GM18499 (cell line): ENCODE measurements around the gene NRXN3.
"Not testable (repeated sequence)": the region's sequence is repeated elsewhere in the genome, so short reads cannot be mapped to it uniquely, and the experiment has no call there.

Experiments
- ATAC-seq: cut with Tn5 transposase; IDR thresholded peaks from one replicate; pipeline ENCODE4 v1.9.1; 2021; ENCODE audit warnings: moderate number of reproducible peaks; ENCODE audit not compliant: insufficient read depth, unreplicated experiment

NRXN3 gene

DNA sequence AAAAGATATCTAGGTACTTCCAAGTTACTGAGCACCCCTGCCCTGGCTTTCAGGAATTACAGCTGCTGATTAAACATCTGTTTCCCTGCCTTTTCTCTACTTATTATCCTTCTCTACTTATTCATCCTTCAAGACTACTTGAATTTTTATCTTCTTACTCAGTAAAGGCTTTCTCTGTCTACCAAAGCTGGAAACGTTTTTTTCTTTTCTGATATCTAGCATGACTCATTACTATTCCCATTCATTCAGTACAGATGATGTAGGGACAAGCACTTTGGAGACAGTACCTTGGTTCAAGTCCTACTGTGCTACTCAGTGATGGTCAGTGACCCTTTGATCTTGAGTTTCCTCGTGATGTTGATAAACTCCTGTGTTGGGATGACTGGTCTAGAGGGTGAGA, 848.7 kb downstream of the NRXN3 start:
- ATAC-seq: no peak

DNA sequence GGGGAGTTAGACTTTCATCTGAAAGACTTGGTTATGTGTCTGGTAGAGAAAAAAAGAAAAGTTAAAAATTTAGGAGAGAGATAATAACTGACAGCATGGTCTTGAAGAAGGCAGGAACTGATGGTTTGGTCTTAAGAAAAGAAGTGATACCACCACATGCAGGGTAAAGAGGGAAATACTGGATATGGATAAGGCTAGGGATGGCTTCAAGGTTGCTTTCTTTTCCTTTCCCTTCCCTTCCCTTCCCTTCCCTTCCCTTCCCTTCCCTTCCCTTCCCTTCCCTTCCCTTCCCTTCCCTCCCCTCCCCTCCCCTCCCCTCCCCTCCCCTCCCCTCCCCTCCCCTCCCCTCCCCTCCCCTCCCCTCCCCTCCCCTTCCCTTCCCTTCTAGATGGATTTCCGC, 849.7 kb downstream of the NRXN3 start:
- ATAC-seq: not testable (repeated sequence)

DNA sequence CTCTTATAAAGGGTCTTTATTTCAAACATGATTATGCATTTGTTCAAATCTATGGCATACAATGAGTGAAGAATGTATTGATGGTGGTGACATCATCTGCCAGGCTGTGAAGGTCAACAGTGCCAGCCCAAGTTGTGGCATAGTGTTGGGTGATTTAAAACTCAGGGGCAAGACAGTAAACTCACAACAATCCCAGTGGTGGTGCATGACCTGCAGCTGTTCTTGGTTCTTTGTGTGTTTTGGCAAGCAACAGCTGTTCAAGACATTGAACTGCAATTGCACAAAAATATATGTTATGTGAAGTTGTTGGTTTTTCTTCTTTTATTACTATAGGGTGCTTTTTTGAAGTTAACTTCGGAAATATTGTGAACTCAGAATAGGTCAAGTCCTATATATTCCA, 851.6 kb downstream of the NRXN3 start:
- no peak for ATAC-seq

DNA sequence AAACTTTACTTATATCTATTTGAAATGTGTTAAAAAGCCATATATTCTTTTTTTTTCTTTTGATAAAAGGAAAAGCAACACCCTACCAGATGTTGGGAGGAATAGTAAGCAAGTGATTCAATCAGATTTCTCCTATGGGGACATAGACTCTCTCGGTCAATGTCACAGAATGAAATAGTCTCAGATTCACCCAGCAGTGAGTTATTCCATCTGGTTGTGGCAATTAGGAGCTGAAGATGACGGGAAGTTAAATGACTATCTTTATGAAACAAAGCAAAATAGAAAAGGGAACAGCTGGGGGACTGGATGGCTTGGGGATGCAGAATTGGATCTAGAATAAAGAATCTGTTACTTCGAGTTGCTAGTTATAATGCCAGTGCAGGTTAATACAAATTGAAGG, 857.0 kb downstream of the NRXN3 start:
- no peak for ATAC-seq

DNA sequence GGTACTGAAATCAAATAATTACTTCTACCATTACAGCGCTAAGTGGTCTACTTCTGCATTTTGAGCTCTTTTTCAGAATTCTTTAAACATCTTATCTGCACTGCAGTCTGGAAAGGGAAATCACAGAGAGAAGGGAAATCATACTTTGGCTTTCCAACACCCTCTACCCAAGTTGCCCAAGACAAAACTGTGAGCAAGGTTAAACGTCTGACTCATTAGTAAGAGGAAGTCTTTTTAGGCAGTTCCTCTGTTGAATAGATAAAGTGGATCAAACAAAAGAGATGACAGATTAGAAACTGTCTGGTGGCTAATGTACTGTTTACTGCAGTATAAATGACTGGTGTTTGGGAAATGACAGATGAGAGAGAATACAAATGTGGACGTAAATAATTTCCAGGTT, 858.1 kb downstream of the NRXN3 start:
- no peak for ATAC-seq

DNA sequence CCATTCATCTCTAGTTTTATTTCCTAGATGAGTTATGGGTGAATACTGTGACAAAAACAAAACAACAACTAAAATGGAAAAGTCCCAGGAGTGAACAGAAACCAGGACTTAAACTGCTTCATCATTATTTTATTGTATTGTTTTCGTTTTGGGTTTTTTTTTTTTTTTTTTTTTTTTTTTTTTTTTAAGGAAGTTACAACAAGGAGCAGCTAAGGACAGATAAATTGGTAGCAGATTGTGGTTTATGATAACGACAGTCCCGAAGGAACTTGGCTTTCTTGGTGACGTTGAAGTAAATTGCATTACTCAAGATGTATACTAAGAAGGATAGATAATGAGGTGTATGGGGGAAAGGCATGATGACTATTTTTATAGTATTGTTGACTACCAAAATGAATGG, 866.3 kb downstream of the NRXN3 start:
- ATAC-seq: no peak

DNA sequence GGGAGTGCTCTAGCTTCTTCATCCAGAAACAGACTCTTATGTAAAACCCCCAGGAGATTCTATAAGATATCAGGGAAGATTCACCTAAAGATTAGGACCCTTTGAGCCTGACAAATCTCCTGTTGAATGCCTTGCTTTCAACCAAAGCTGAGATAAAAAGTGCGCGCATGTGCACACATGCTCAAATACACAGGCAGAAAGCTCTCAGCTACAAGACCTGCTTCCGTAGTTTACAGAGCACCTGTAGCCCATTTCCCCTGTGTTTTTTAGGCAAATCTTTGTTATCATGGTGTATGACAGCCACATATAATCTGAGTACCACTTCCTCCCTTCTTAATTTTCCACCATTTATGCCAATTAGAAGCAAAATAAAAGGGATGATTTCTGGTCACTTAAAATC, 866.9 kb downstream of the NRXN3 start:
- no peak for ATAC-seq

DNA sequence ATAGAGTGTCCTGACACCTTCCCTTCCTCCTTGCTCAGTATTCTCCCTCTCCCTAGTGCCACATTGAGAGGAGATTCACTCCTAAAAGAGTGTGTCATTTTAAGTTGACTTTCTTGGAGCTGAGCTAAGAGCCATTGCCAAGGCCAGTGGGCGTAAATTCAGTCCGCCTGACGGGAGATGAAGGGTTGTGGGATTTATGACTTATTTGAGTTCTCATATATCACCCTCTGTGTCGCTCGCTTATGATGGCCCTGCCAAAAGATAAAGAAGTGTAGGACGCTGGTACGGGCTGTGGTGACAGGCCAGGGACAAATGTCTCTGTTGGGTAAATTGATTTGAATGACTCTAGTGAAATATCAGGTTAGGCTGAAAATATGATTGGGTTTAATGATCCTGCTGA, 867.4 kb downstream of the NRXN3 start:
- no peak for ATAC-seq

DNA sequence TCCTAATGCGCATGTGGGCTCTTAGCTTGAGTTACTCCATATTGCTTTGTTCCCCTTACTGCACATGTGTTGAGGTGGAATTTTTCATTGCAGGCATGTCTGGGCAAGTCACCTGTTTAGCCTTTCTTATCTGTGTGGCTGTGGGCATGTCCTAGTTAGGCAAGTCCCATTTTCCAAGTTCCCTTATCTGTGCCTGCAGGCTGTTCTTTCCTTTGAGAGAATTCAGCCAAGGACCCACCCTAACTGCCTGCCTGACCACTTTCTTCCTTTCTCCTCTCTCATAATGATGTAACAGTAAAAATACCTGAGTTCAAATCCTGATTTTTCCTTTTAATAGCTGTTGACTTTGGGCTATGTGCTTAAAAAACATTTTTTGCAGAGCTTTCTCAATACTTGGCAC, 870.6 kb downstream of the NRXN3 start:
- no peak for ATAC-seq

DNA sequence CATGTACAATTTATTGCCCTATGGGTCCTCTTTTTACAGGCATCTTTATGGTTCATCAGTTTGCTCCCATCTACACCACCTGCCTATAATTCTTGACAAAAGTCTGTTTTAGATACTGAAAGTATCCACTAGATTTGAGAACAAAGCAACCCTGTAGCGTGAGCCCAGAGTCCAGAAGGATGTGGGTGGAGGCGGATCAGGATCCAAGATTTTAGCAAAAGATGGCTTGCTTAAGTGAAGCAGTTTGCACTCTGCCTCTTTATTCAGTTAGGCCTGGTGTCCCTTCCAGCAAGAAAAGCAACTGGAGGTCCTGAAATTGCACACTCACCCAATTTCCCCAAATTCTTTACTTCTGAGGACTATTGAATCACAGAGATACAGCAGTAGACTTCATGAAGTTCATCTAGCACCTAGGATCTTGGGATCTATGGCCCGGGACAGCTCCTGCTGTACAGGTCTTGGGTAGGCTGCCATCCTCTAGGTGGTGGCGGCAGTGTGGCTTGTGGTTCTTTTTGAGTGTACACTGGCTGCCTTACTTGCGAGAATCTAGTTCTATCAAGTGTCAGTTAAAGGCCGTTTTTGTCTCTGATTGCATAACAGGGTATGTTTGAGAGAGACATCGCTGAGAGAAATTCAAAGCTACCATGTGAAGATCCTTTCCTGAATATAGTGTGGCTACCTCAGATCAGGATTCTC, 873.2 kb downstream of the NRXN3 start:
- ATAC-seq: no peak

DNA sequence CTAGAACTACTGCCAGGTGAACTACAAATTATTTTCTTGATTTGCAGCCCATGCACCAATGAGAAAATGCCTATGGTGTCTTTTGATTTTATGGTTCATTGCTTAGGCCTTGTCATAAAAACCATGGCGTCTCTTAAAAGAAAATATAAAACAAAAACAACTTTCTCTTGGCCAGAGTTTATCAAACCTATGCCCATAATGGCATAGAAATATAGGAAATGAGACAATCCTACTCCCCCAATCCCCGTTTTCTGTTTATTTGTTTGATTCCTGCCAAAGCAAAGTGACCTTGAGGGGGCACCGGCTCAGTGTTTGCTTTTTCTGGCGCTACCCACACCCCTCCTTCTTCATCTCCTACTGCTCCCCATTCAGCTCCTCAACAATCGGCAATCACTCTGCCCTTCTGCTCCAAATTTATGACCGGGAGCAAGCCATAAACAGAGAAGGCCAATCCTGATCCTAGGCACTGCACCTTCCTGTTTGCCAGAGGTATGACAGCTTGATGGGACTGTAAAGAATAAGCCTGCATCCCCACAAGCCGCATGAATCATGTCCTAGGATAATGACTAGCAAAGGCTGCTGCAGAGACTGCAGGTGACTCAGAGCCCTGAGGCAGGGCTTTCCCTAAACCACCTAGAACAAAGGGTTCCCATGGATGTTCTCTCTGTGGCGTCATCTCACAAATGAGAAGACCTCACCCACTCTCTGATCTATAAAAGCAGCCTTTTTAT, 874.9 kb downstream of the NRXN3 start:
- ATAC-seq: no peak

DNA sequence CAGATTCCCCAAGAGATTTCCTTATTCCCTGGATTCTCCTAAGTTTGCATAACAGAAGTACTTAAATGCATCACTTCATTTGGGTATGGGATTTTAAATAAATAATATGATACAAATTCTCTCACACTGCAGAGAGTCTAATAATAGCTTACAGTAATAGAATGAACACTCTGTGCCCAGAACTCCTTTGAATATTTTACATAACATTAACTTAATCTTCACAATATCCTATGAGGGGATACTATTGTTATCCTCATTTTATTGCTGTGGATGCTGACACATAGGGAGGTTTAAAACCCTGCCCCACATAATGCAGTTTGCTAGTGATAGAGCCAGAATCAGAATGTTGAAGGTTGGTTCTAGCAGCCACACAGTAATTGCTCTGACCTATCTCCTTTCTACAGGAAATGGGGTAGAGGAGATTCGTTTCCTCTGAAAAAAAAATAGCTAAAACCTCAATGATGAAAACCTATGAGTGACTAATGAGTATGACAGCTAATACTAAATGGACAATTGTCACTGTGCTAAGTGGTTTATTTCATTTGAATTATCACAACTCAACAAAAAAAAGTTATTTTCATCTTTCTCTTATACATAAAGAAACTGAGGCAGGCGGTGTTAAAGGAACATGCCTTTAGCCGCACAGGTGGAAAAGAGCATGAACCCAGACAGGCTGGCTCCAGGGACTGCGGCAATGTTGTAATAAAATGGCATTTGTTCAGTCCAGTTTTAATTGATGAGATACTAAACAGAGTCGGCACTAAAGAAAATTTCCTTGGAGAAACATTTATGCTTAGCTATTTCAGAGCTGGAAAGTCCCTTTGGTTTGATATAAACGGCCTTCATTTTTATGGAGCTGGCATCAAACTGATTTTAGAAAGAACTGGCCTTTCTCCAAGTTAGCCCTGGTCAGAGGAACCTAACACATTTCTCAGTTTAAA, 880.9 kb downstream of the NRXN3 start:
- no peak for ATAC-seq

DNA sequence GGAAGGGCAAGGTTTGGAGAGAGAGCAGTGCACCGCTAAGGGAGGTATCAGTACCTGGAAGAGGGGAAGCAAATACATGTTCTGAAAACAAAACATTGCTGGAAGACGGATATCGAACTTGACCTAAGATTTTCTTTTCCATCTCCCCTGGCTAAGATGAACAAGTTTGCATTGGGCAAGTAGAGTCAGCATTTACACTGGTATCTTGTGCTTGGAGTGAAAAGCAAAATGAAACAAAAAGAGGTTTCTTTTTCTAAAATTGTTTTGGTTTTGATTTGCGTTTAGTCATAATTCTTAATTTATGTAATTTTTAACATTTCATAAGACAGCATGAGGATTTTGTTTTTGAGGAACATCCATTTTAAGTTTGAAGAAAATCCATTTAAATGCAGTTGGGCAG, 881.6 kb downstream of the NRXN3 start:
- no peak for ATAC-seq

DNA sequence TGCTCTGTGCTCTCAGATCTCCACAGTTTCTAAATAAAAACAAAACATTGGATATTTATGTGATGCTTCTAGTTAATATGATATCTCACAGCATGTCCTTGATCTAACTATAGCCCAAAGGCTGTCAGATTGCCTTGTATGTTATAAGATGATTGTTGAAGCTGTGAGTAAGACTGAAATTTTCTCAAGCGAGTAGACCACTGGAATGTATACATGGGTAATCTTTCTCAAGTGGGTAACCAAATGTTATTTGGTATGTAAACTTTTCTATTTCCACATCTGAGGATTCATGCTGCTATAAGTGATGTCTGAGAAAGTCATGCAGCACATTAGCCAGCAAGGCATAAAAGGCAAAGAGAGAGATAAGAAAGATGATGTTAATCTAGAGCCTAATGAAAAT, 886.7 kb downstream of the NRXN3 start:
- no peak for ATAC-seq

DNA sequence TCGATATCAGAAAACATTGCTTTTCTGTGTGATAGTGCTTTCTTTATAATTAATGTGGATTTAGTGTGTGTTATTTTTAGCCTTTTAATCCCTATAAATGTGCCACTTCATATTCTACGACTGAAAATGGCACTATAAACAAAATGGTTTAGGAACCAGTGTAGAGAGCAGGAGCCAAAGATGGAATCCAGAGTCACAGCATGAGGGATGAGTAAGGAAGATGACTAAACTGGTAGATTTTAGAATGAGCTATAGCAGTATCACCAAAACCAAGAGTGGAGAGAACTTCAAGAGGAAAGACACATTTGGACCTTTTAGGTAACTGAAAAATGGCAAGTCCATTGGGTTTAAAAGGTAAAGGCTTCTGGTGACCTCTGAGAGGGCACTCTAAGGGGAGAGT, 887.2 kb downstream of the NRXN3 start:
- no peak for ATAC-seq

DNA sequence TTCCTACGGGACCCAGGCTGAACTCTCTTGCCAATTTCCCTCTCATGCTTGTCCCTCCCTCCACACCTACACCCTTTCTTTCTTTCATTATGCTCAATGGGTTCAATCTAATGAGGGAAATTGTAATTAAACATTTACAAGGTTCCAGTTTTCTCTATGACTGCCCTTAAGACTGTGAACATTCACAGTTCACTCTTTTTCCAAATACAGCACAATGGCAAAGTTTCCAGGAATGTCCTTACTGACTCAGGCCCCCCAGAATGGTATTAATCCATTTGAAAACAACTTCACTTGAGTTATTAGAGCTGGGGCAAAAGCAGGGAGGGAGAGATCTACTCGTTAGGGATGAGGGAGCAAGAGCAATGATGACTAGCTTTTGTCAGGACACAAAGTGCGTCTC, 892.1 kb downstream of the NRXN3 start:
- no peak for ATAC-seq

DNA sequence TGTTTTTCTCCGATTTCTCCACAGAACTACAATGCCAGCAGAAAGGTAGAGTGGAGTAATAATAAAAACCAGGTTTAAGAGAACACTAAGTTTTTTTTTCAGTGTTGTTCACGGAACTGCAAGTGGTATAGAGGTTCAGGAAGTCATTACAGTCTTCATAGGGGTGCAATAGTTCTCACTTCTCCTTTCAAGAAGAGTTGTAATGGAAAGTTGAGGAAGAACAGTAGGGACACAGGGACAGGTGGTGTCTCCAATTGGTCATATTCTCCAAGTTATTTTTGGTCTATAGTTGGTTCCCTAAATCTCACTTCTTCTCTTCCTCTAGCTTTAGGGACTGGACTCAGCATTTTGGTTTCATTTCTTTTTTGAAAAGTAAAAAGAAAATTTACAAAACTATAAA, 894.0 kb downstream of the NRXN3 start:
- no peak for ATAC-seq

DNA sequence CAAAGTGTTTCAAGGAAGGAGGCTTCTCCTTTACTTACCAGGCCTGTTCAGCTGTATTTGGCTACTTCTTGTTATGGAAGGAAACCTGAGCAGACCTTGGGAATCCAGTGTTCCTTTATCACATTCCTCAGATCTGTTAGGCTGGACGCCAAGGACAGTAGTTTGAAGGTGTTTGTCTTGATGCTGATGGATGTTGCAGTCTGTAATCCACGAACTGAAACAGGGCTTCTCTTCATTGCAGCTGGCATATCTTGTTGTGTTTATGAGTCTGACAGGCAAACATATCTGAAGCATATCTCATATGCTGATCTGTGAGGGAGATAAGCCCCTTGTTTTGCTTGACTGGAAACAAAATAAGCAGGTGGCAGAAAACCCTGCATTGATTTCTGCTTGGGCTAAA, 904.3 kb downstream of the NRXN3 start:
- no peak for ATAC-seq

DNA sequence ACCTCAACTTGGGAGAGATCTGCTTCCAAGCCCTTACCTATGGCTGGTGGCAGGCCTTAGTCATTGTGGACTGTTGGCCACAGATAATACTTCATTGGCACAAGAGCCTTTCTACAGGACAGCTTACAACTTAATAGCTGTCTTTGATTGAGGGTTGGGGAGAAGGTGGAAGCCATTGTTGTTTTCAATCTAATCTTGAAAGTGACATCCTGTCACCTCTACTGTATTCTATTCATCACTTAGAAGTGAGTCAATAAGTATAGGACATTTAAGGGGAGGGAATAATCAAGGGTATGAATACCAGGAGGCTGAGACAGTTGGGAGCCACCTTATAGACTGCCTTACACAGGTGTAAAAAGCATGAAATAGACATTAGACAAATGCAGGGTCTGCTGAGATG, 906.3 kb downstream of the NRXN3 start:
- ATAC-seq: no peak

DNA sequence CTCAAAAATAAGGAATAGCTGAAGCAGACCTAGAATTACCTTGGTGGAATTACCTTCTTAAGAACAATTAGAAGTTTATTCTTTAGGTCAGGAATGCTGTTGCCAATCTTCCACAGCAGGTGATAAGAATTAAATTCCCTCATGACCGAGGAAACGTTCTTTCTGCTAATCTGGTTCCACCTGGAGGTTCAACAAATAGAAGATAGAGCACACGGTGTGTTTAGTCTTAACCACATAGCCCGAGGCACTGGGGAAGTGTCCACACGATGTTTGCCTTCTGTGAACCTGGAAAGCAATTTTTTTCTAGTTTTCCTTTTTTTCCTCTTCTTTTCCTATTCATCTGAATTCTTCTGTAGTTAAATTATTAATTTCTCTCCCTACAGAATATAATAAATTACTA, 906.9 kb downstream of the NRXN3 start:
- ATAC-seq: no peak

DNA sequence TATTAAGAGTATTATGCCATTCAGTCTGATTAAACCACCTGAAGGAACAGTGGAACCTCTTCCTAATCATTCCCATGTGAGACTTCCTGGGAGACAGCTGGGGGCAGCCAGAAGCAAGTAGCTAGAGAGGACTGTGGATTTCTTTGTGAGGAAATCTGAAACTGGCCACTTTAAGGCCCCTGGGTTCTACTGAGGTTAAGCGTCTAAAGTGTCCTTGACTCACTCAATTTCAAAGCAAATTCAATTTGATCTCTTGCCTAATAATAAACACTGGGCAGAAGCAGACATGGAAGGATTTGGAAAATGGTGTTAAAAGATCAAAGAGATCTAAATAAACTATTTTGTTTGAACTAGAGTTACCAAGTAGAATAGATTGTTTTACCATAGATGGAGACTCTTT, 909.9 kb downstream of the NRXN3 start:
- no peak for ATAC-seq
